Astrocyte (in vitro differentiated cells and primary cell): Measurements from ENCODE around the gene EXD1. TPM values are rescaled to one million over a fixed set of nuclear protein-coding genes. Genes with fewer than 3 reads are reported as not detected.
"Not testable (repeated sequence)": the region's sequence is repeated elsewhere in the genome, so short reads cannot be mapped to it uniquely, and the experiment has no call there.

Source experiments
- DNase-seq: peaks from one replicate; pipeline ENCODE4 v3.0.0-alpha.2; 2010; ENCODE audit warnings: low read depth
- FAIRE-seq: peaks from 2 replicates; lab custom pipeline; 2011; peaks lifted over from hg19 to GRCh38; lab: Jason Lieb, UNC
- H2AFZ ChIP-seq: 2 replicates; pipeline ENCODE4 v1.6.0; 2012; ENCODE audit warnings: low read depth, low read length, inconsistent platforms
- H3K27ac ChIP-seq: 2 replicates; pipeline ENCODE4 v1.5.1; 2011; ENCODE audit warnings: low read depth, low read length, inconsistent platforms
- H3K27me3 ChIP-seq: 2 replicates; pipeline ENCODE4 v1.6.0; 2011; ENCODE audit warnings: low read length, inconsistent platforms; ENCODE audit not compliant: insufficient read depth
- H3K36me3 ChIP-seq: 2 replicates; pipeline ENCODE4 v1.5.1; 2011; ENCODE audit warnings: low read length, inconsistent platforms; ENCODE audit not compliant: insufficient read depth
- H3K4me1 ChIP-seq: 2 replicates; pipeline ENCODE4 v1.5.1; 2011; ENCODE audit warnings: low read length, inconsistent platforms; ENCODE audit not compliant: insufficient read depth
- H3K4me2 ChIP-seq: 2 replicates; pipeline ENCODE4 v1.6.0; 2012; ENCODE audit warnings: low read length, inconsistent platforms
- H3K4me3 ChIP-seq: 2 replicates; pipeline ENCODE4 v1.5.1; 2011; ENCODE audit warnings: low read depth, mild to moderate bottlenecking, low read length, inconsistent platforms; ENCODE audit not compliant: insufficient read depth
- H3K79me2 ChIP-seq: 2 replicates; pipeline ENCODE4 v1.6.0; 2012; ENCODE audit warnings: mild to moderate bottlenecking, low read length, inconsistent platforms; ENCODE audit not compliant: insufficient read depth
- H3K9ac ChIP-seq: 2 replicates; pipeline ENCODE4 v1.6.0; 2012; ENCODE audit warnings: mild to moderate bottlenecking, low read length, inconsistent platforms
- H3K9me3 ChIP-seq: 2 replicates; pipeline ENCODE4 v1.5.1; 2012; ENCODE audit warnings: low read depth, mild to moderate bottlenecking, low read length, inconsistent platforms; ENCODE audit not compliant: insufficient read depth
- H4K20me1 ChIP-seq: 2 replicates; pipeline ENCODE4 v1.6.0; 2012; ENCODE audit warnings: low read length, inconsistent platforms; ENCODE audit not compliant: insufficient read depth
- H3K27ac Mint-ChIP-seq: one replicate; pipeline ENCODE4 v1.8.0; 2021; ENCODE audit warnings: mild to moderate bottlenecking, mixed read lengths; ENCODE audit not compliant: unreplicated experiment
- H3K27me3 Mint-ChIP-seq: one replicate; pipeline ENCODE4 v1.8.0; 2021; ENCODE audit warnings: low read depth, mixed read lengths; ENCODE audit not compliant: unreplicated experiment
- H3K36me3 Mint-ChIP-seq: one replicate; pipeline ENCODE4 v1.8.0; 2021; ENCODE audit warnings: low read depth, mixed read lengths; ENCODE audit not compliant: unreplicated experiment
- H3K4me1 Mint-ChIP-seq: one replicate; pipeline ENCODE4 v1.8.0; 2021; ENCODE audit warnings: low read depth, mixed read lengths; ENCODE audit not compliant: unreplicated experiment
- H3K4me3 Mint-ChIP-seq: one replicate; pipeline ENCODE4 v1.8.0; 2021; ENCODE audit warnings: mild to moderate bottlenecking, moderate library complexity, mixed read lengths; ENCODE audit not compliant: unreplicated experiment
- H3K9me3 Mint-ChIP-seq: one replicate; pipeline ENCODE4 v1.8.0; 2021; ENCODE audit warnings: mild to moderate bottlenecking, mixed read lengths; ENCODE audit not compliant: unreplicated experiment
- EZH2 ChIP-seq: IDR thresholded peaks from 2 replicates; pipeline ENCODE4 v1.6.1; 2012; ENCODE audit warnings: mild to moderate bottlenecking, low read length, inconsistent platforms; ENCODE audit not compliant: insufficient read depth
- total RNA-seq: library from RNA; stranded (reverse); gene quantifications from 2 replicates; pipeline ENCODE4 v1.2.1, GENCODE V29; 2021
- TF ChIP-seq, protein P1 (sequence below): IDR thresholded peaks from 2 replicates; pipeline ENCODE4 v1.5.1; 2011; ENCODE audit warnings: low read depth, mild to moderate bottlenecking, inconsistent platforms, low read length, moderate library complexity; ENCODE audit not compliant: insufficient read depth

EXD1 gene
- total RNA-seq, 1 donor from 2014 or later, result 0.07 TPM

DNA sequence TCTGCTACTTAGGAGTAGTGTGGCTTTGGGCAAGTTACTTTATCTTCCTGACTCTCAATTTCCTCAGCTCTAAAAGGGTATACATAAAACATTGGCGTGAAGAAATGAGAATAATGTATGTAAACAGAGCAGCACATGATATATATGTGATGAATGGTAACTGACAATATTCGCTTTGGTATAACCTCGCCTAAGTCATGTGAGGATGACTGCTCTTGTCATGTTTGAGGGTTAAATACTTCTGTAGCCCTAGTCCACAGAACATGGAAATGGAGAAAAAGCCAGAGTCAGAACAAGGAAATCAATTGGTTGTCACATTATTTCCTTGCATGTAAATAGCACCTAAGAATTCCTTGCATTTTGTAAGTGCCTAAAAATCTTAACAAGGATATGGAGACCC lies 25.5 kb upstream of the EXD1 start:
- H3K4me3 Mint-ChIP-seq, result no peak overlapping the region
- DNase-seq (no peak), FAIRE-seq (no peak)
- peaks cover 3% of the 10 kb centered on the region for H3K4me1 ChIP-seq
- H3K9me3 Mint-ChIP-seq, result no peaks in the 10 kb centered on the region
- no peak overlapping the region for H3K4me2 ChIP-seq
- no peak overlapping the region for H3K4me3 ChIP-seq
- peaks cover 3% of the 10 kb centered on the region for H4K20me1 ChIP-seq
- no peak overlapping the region for H3K9ac ChIP-seq
- no peaks in the 10 kb centered on the region for H3K27me3 ChIP-seq
- no peak overlapping the region for H3K27ac ChIP-seq
- peaks cover 9% of the 10 kb centered on the region for H3K4me1 Mint-ChIP-seq
- no peak overlapping the region for H3K27ac Mint-ChIP-seq
- H3K27me3 Mint-ChIP-seq, result no peaks in the 10 kb centered on the region
- no peaks in the 10 kb centered on the region for H3K9me3 ChIP-seq
- TF ChIP-seq, protein P1, sequence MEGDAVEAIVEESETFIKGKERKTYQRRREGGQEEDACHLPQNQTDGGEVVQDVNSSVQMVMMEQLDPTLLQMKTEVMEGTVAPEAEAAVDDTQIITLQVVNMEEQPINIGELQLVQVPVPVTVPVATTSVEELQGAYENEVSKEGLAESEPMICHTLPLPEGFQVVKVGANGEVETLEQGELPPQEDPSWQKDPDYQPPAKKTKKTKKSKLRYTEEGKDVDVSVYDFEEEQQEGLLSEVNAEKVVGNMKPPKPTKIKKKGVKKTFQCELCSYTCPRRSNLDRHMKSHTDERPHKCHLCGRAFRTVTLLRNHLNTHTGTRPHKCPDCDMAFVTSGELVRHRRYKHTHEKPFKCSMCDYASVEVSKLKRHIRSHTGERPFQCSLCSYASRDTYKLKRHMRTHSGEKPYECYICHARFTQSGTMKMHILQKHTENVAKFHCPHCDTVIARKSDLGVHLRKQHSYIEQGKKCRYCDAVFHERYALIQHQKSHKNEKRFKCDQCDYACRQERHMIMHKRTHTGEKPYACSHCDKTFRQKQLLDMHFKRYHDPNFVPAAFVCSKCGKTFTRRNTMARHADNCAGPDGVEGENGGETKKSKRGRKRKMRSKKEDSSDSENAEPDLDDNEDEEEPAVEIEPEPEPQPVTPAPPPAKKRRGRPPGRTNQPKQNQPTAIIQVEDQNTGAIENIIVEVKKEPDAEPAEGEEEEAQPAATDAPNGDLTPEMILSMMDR, result no peak
- no peak for TF ChIP-seq EZH2
- H3K36me3 ChIP-seq, result peaks cover 10% of the 10 kb centered on the region
- peaks cover 7% of the 10 kb centered on the region for H3K36me3 Mint-ChIP-seq
- no peaks in the 10 kb centered on the region for H3K79me2 ChIP-seq
- no peak overlapping the region for H2AFZ ChIP-seq

DNA sequence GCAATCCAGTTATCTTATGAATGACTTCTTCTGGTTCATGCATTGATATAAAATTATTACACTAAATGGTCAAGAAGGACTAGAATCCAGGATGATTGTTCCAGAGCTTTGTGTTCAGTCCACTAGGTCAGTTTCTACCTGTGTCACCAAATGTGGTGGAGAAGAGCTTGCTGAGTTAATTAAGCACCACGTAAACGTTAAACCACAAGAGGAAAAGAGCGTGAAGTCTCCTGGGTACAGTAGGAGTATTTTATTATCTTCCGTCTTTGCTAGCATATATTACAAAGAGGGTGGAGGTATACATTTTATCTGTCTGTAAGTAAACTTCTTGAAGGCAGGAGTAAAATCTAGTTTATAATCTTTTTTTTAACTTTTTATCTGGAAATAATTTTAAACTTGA lies 24.0 kb upstream of the EXD1 start:
- peak; percentile 69 for FAIRE-seq
- Mint-ChIP-seq H3K36me3 (peaks cover 7% of the 10 kb centered on the region), H3K27me3 (no peaks in the 10 kb centered on the region), H3K9me3 (no peaks in the 10 kb centered on the region), H3K4me3 (no peak overlapping the region), H3K4me1 (peaks cover 14% of the 10 kb centered on the region), H3K27ac (no peak overlapping the region)
- no peak overlapping the region for H3K4me2 ChIP-seq
- no peak overlapping the region for H3K4me3 ChIP-seq
- H4K20me1 ChIP-seq, result peaks cover 3% of the 10 kb centered on the region
- no peak for TF ChIP-seq EZH2
- TF ChIP-seq, protein P1, result no peak
- H3K79me2 ChIP-seq, result no peaks in the 10 kb centered on the region
- no peak overlapping the region for H3K9ac ChIP-seq
- H3K4me1 ChIP-seq, result peaks cover 8% of the 10 kb centered on the region
- no peak for DNase-seq
- peaks cover 10% of the 10 kb centered on the region for H3K36me3 ChIP-seq
- H3K9me3 ChIP-seq, result no peaks in the 10 kb centered on the region
- no peaks in the 10 kb centered on the region for H3K27me3 ChIP-seq
- no peak overlapping the region for H2AFZ ChIP-seq
- no peak overlapping the region for H3K27ac ChIP-seq

DNA sequence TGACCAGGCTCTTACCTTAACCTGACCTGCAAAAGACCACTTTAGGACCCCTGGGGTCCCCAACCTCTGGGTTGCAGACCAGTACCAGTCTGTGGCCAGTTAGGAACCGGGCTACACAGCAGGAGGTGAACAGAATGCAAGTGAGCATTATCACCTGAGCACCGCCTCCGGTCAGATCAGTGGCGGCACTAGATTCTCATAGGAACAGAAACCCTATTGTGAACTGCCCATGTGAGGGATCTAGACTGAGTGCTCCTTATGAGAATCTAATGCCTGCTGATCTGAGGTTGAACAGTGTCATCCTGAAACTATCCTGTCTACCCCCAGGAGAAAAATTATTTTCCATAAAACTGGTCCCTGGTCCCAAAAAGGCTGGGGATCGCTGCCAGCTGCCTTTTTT lies 20.9 kb upstream of the EXD1 start:
- no peak for TF ChIP-seq EZH2
- TF ChIP-seq, protein P1, result no peak
- Histone ChIP-seq H3K4me3 (no peak overlapping the region), H4K20me1 (peaks cover 3% of the 10 kb centered on the region), H3K4me1 (peaks cover 6% of the 10 kb centered on the region), H3K27me3 (no peaks in the 10 kb centered on the region), H3K36me3 (peaks cover 3% of the 10 kb centered on the region), H3K9ac (no peak overlapping the region), H3K4me2 (no peak overlapping the region), H3K79me2 (no peaks in the 10 kb centered on the region), H3K27ac (no peak overlapping the region), H3K9me3 (no peaks in the 10 kb centered on the region), H2AFZ (no peak overlapping the region)
- FAIRE-seq (no peak), DNase-seq (no peak)
- Mint-ChIP-seq H3K27me3 (no peaks in the 10 kb centered on the region), H3K4me3 (no peak overlapping the region), H3K27ac (no peak overlapping the region), H3K4me1 (peaks cover 10% of the 10 kb centered on the region), H3K9me3 (no peaks in the 10 kb centered on the region), H3K36me3 (peaks cover 3% of the 10 kb centered on the region)

DNA sequence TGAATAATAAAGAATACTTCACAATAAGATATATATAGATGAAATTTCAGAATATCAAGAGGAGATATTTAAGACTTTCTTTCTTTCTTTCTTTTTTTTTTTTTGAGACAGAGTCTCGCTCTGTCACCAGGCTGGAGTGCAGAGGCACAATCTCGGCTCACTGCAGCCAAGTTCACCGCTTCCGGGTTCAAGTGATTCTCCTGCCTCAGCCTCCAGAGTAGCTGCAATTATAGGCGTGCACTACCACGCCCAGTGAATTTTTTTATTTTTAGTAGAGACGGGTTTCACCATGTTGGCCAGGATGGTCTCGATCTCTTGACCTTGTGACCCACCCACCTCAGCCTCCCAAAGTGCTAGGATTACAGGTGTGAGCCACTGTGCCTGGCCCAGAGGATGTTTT lies 20.2 kb upstream of the EXD1 start:
- not testable (repeated sequence) for H3K9me3 Mint-ChIP-seq, H3K9me3 ChIP-seq, H3K27ac ChIP-seq, H3K79me2 ChIP-seq, H3K4me3 ChIP-seq, H3K36me3 Mint-ChIP-seq, H3K9ac ChIP-seq, H3K4me3 Mint-ChIP-seq, H3K4me1 ChIP-seq, H3K4me2 ChIP-seq, H3K4me1 Mint-ChIP-seq, H3K27ac Mint-ChIP-seq, FAIRE-seq, H3K27me3 ChIP-seq, H3K36me3 ChIP-seq, H3K27me3 Mint-ChIP-seq, H2AFZ ChIP-seq, DNase-seq, H4K20me1 ChIP-seq
